Activated CD8-positive, alpha-beta memory T cell treated with anti-CD3 and anti-CD28 coated beads, Interleukin-2, amount 50 U/mL, for 24 hours (primary cell): ENCODE measurements around the gene SIPA1.
"Not testable (repeated sequence)": the region's sequence is repeated elsewhere in the genome, so short reads cannot be mapped to it uniquely, and the experiment has no call there.

Source experiments
- DNase-seq: peaks from one replicate; pipeline ENCODE4 v3.0.0-alpha.2; 2020; ENCODE audit errors: extremely low read depth

SIPA1 gene

DNA sequence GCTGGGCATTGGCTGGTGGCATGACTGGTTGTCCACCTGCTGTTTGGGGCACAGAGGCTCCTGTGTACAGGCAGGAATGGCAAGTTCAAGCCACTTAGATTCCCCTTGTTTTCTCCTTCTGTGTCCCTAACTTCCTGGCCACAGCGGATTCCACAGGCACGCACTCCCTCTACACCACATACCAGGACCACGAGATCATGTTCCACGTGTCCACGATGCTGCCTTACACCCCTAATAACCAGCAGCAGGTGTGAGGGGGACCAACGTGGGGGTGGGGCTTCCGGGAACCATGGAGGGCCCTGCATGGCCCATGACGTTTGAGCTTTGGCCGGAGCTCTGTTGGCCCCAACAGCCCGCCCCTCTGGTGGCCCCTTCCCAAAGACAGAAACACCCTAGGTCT, 7.8 kb downstream of the SIPA1 start:
- DNase-seq = no peak

DNA sequence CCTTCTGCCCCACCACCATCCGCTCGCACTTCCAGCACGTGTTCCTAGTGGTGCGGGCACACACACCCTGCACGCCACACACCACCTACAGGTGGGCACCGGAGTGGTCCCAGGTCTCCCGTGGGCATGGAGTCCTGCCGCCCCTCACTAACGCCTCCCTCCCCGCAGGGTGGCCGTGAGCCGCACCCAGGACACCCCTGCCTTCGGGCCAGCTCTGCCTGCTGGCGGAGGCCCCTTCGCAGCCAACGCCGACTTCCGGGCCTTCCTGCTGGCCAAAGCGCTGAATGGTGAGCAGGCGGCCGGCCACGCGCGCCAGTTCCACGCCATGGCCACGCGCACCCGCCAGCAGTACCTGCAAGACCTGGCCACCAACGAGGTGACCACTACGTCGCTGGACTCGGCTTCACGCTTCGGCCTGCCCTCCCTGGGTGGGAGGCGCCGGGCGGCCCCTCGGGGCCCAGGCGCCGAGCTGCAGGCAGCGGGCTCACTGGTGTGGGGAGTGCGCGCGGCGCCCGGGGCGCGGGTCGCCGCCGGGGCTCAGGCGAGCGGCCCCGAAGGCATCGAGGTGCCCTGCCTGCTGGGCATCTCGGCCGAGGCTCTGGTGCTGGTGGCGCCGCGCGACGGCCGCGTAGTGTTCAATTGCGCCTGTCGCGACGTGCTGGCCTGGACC, 8.5 kb downstream of the SIPA1 start:
- no peak for DNase-seq

DNA sequence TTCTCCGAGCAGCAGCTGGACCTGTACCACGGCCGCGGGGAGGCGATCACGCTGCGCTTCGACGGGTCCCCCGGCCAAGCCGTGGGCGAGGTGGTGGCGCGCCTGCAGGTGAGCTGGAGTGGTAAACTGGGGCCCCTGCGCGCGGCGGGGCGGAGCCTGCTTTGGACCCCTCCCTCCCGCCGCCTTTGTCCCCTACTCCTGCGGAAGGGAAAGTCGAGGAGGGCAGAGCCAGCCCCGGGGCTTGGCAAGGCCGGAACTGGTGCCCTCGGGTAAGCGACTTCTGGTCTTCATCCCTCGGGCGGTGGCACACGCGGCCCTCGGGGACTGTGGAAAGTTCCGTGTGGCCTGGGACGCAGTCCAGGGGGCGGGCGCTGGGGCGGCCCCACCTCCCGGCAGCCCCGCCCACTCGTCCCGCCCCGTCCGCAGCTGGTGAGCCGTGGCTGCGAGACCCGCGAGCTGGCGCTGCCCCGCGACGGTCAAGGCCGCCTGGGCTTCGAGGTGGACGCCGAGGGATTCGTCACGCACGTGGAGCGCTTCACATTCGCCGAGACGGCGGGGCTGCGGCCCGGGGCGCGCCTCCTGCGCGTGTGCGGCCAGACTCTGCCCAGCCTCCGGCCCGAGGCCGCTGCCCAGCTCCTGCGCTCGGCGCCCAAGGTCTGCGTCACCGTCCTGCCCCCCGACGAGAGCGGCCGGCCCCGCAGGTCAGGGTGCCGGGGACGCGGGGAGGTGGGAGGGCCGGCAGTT, 9.2 kb downstream of the SIPA1 start:
- no peak for DNase-seq

DNA sequence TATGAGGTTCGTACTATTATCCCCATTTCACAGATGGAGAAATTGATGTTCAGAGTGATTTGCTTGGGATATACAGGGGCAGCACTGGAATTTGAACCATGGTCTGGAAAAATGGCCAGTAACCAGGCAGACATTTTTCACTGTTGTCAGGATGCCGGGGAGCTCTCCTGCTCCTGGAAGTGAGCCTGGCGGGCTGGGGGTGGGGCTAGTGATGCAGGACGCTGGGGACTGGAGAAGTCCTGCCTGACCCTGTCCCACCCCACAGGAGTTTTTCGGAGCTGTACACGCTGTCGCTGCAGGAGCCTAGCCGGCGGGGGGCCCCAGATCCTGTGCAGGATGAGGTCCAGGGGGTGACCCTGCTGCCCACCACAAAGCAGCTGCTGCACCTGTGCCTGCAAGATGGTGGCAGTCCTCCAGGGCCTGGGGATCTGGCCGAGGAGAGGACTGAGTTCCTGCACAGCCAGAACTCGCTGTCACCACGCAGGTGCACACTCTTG, 11.1 kb downstream of the SIPA1 start:
- DNase-seq = no peak

DNA sequence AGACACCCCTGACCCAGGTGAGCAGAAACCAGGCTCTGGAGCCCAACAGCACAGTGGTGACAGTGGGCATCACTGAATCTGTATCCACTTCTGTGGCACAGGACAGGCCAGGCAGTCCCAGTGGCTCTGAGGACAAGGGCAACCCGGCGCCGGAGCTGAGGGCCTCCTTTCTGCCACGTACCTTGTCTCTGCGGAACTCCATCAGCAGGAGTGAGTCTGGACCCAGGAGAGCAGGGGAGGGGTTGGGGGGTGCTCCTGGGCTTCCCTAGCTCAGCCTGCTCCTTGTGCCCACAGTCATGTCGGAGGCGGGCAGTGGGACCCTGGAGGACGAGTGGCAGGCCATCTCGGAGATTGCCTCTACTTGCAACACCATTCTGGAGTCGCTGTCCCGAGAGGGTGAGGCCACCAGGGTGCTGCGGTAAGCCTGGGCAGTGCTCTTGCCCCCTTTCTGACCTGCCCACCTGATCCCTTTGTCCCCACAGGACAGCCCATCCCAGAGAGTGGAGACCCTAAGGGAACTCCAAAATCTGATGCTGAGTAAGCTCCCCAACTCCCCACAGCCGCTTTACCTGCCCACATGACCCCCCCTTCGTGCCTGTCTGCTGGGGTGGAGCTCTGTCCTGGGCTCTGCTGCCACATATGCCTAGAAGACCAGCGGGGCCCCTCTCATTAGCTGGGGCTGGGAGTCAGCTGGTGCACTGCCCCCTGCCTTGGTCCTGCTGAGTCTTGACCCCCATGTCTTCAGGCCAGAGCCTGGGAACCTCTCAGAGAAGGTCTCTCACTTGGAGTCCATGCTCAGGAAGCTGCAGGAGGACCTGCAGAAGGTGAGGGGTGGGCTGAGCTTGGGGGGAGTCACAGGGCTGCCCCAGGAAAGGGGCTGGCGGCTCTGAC, 12.0 kb downstream of the SIPA1 start:
- no peak for DNase-seq

DNA sequence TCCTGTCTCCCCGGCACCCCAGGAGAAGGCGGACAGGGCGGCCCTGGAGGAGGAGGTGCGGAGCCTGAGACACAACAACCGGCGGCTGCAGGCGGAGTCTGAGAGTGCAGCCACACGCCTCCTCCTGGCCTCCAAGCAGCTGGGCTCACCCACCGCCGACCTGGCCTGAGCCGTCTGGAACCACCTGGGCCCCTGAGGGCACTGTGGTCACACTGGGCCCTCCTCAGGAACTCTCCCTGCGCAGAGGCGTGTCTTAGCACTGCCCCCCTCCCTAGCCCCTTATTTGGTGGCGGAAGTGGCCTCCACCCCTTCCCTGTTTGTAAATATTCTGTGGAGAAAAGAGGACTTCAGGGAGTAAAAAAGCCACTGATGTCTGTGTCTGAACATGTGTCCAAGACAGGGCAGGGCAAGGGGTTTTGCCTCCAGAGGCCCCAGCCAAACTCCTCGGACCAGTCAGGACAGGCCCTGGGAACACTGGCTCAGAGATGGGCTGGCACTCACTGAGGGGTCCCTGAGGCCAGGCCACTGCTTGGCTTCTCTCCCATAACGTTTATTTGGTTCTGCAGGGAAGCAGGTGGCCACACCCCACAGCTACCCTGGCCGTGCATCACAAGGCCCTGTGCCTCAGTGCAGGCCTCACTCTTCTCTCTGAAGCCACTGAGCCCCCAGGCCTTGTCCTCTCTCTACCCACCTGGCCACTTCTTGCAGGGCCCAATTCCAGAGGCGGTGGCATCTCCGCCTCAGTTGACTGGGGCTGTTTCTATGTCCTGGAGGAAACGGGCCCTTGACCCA, 12.8 kb downstream of the SIPA1 start:
- DNase-seq = no peak

DNA sequence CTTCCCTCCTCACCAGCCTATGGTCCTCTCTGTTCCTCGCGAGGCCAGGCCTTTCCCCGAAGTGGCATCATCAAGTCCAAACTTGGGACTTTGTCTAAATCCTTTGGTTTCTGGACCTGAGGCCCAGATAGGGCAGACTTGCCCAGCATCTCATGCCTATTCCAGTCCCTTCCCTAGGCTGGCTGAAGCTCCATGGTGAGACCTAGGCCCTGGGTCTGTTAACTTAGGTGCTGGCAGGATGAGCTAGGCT, 13.4 kb downstream of the SIPA1 start:
- DNase-seq = no peak

DNA sequence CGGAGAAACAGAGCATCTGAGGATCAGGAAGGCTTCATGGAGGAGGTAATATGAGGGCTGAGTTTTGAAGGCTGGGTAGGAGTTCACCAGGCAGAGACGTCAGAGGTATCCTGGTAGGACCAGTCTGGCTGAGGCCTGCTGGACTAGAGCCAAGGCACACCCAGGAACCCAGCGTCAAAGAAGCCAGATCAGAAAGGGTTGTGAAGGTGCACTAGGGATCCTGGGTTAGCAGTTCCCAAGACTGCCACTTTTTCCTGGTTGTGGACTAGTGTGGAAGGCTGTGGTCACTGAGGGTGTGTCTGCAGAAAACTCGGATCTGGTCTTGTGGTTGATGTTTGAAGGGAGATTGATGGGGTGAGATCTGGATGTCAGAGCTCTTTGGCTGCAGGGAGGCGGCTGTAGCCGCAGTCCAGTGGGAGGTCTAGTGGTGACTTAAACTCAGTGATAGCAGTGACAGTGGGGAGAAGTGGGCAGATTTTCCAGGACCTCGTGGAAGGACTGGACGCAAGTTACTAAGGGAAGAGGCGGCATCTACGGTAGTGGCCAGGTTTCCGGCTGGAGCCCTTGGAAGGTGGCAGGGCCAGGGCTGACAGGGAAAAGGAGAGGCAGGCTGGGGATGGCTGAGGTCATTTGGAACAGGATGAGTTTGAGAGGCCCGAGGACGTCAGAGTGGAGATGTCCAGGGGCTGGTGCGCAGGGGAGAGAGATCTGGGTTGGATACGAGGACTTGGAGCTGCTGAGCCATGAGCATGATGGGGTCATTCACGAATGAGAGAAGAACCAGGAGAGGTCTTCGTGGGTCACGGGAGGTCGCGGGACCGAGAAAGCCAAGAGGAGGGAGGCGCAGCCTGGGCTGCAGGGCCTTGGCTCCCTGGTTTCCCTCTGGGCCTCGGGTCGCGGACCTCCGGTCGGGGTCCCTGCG, 13.9 kb downstream of the SIPA1 start:
- no peak for DNase-seq

DNA sequence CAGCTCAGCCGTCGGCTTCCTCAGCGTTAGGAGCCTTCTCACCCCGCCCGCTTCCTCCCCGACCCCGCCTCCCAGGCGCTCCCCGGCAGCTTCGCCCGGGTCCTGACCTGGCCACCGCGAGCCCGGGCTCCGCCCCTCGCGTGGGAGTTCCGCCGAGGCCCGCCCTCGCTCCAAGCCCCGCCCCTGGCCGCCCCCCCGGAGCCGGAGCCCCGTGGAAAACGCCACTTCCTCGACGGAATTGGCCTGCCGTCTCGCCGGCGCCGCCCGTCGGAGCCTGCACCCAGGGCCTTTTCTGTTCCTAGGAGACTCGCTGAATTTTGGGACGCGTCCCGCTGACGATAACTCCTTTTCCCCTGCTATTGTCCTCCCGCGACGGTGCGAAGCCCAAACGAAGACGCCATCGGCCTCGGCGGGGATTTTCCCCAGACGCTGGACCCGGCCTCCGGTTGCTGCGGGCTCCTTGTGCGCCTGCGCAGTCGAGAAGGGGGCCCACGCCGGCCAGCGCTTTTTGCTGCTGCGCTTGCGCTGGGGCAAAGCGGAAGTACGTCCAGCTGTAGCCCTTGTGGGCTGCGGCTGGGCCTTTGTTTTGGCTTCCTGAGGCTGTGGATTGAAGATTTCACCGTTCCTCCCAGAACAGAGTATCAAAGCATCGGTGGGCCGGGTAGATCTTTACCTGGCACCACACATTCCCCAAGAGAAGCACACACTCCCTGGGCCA, 14.8 kb downstream of the SIPA1 start:
- DNase-seq = peak; percentile 81

DNA sequence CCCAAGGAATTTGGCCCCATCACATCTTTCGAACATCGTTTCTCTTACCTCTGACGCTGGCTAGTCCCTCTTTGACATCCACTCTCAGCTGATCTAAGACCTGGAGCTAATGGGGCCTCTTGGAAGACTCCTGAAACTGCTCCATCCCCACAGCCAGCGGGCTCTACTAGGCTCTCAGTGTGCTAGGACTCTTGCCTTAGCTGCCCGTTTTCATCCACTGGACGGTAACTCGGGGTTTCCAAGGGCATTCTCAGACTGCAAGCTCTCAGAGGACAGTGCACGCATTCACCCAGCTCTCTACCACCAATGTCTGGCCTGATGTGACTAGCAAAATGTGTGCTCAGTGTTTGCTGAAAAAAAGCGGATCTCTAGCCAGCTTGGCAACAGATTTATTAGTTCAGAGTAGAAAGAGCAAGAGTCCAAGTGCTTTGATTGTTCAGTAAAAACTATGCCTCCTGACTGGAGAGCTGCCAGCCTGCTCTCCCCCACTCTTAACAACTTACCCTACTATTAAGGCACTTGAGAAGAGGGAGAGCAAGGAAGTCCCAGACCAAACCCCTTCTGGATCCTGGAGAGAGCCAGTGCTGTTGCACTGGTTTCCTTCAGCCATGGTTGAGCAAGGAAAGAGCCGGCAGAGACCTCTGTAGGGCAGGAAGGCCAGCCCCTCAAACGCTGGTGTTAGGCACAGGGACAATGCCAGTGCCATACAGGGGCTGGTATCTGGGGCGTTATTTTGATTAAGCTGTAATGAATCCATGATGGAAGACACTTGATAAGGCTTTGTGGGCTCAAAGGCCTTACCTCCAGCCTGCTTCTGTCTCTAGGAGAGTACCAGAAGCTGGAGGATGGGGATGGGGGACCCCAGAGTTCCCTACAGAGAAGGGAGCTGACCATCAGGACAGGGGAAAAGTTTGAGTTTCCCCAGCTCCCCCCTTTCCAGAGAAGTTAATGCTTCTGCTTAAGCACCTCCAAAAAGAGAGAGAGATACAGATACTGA, 15.6 kb downstream of the SIPA1 start:
- no peak for DNase-seq

DNA sequence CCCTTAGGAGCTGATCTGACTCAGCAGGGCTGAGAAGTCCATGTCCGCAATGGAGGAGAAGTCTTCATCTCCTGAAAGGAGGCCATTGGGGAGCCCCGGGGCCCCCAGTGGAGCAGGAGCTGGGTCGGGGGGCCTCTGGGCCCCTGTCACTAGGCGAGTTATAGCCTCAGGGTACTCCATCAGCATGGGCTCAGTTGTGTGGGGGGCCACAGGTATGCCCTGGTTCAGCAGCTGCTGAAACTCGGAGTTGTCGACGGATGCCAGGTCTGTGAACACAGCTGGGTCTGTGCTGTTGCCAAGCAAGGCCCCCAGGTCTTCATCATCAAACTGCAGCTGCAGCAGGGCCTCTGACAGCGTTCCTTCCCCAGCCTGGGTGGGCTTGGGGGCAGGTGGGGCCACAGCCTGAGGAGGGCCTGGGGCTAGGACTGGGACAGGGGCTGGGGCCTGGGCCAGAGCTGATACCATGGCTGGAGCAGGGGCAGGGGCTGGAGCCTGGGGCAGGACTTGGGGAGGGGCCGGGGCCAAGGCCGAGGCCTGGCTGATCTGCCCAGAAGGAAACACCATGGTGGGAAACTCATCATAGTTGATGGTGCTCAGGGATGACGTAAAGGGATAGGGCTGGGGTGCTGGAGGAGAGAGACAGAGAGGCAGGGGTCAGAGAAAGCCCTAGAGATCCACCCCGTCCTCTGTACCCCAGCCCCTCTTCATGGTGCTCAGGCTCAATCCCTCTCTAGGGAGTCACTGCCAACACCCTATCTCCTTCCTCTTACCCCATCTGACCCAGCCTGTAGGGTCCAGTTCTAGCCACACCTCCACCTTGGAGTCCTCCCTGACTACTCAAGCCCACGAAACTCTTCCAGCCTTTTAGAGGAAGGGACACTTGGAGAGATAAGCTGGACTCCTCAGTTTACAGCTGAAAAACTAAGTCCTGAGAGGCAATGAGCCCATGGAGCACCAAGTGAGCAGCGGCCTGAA, 16.8 kb downstream of the SIPA1 start:
- no peak for DNase-seq

DNA sequence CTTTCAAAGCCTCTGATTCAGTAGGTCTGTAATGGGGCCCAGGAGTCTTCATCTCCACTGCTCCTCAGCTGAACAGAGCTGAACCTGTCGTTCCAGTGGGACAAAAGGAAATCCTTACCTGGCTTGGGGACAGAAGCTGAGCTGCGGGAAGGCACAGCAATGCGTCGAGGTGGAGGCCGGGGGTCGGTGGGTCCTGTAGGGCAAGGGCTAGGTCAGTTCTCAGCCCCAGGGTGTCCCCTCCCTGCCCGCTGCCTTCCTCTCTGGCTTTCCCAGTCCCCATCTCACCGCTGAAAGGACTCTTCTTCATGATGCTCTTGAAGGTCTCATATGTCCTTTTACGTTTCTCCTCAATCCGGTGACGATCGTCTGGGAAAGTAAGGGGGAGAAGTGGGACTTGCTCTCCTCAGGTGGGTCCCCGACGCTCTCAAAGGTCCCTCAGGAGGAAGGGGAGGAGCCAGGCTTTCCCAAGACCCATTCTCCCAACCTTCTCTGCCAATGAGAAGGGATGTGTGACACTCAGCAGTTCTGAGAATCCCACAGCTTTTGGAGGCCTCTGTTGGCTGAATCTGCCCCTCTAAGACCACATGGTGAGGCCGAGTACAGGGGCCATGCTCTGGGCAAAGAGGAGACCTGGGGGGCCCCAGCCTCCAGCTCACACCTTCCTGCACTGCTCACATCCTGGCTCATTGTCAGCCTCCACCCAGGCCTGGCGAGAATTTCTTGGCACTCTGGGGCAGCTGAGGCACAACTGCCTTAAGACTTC, 17.9 kb downstream of the SIPA1 start:
- no peak for DNase-seq

DNA sequence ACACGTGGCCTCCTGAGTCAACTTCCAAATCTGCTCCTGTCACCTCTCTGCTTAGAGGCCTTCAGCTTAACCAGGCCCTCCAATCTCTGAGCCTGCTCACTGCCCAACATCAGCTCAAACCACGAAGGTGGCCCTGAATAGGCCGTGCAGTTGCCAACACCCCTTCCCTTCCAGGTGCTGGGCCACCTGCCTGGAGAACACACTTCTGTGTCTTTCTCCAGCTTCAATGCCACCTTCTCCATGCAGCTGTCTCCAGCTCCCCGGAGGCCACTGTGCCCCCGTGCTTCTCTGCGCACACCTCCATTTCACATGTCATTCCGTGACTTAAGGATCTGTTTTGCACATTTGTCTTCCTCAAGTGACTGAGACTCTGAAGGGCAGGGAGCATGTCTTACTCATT, 19.5 kb downstream of the SIPA1 start:
- DNase-seq = no peak

DNA sequence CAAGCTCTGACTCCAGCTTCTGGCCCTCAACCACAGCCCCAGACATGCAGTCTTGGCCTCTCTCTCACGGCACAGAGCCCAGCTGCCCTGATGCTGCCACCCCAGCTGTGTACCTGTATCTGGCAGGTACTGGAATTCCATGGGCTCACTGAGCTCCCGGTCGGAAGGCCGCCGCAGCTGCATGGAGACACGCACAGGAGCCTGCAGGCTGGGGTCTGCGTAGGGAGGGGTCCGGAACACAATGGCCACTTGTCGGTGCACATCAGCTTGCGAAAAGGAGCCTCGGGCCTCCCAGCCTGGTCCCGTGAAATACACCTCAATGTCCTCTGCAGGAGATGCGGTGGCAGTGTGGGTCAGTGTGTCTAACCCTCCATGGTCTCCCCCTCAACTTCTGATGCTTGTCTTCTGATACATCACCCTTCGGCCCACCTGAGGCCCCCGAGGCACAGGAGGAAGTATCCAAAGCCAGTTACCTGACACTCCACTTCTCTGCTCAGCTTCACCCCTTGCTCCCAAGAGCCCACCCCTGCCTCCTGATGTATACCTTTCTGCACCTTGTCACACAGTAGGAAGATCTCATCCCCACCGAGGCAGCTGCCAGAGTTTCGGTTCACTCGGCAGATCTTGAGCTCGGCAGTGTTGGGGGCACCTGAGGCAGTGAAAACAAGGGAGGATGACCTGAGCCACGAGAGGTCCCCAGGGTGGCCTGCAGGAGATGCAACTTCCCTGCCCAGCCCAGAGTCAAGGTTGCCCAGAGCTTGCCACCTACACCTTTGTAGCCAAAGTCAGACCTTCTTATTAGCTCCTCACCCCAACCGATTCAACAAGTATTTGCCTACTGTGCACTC, 20.5 kb downstream of the SIPA1 start:
- DNase-seq = no peak

DNA sequence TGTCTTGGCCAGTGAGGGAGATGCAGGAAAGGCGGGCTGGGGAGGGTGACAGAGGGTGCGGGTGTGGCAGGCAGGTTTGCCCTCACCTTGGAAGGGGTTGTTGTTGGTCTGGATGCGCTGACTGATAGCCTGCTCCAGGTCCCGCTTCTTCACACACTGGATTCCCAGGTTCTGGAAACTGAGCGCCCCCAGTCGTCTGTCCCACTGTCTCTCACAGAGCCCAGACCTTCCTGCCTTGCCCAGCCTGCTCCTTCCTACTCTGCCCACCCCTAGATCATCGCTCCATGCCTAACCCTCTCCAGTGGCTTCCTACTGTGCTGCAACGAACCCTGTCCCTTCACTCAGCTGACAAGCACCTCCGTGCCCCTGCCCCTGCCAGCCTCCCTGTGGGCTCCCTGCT, 22.1 kb downstream of the SIPA1 start:
- no peak for DNase-seq

DNA sequence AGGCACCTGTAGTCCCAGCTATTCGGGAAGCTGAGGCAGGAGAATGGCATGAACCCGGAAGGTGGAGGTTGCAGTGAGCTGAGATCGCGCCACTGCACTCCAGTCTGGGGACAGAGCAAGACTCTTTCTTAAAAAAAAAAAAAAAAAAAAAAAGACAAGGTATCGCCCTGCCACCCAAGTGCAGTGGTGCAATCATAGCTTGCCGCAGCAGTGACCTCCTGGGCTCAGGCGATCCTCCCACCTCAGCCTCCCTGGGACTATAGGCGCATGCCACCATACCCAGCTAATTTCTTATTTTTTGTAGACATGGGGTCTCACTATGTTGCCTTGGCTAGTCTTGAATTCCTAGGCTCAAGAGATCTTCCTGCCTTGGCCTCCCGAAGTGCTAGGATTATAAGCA, 23.0 kb downstream of the SIPA1 start:
- not testable (repeated sequence) for DNase-seq
